GM23338 (cell line): ENCODE data around the gene CCDC150. TPM values are rescaled to one million over a fixed set of nuclear protein-coding genes. Genes with fewer than 3 reads are reported as not detected.

ENCODE experiments used
- ATAC-seq: fragments of 200-7000 bp; cut with Tn5 transposase; 3 replicates; pipeline ENCODE4 v1.9.1; 2020
- DNase-seq: peaks from one replicate; pipeline ENCODE4 v3.0.0-alpha.2; 2015; ENCODE audit warnings: low spot score
- H2AFZ ChIP-seq: fragments of 200-600 bp; sonication (generic); 2 replicates; pipeline ENCODE4 v1.8.0; 2016; ENCODE audit warnings: antibody characterized with exemption, mild to moderate bottlenecking, moderate library complexity
- H3F3A ChIP-seq: fragments of 200-600 bp; sonication (generic); replicated peaks from 2 replicates; pipeline ENCODE4 v1.8.0; 2017; ENCODE audit warnings: antibody characterized with exemption, mixed run types, low read depth
- H3K27ac ChIP-seq: fragments of 200-600 bp; sonication (generic); 2 replicates; pipeline ENCODE4 v1.6.1; 2016; ENCODE audit warnings: low read depth
- H3K27me3 ChIP-seq: fragments of 200-600 bp; sonication (generic); 2 replicates; pipeline ENCODE4 v1.8.0; 2016; ENCODE audit warnings: mild to moderate bottlenecking, mixed run types, moderate library complexity; ENCODE audit not compliant: insufficient read depth
- H3K36me3 ChIP-seq: fragments of 200-600 bp; sonication (generic); 2 replicates; pipeline ENCODE4 v1.8.0; 2016; ENCODE audit warnings: mild to moderate bottlenecking; ENCODE audit not compliant: insufficient read depth
- H3K4me1 ChIP-seq: fragments of 200-600 bp; sonication (generic); 2 replicates; pipeline ENCODE4 v1.8.0; 2016; ENCODE audit warnings: mild to moderate bottlenecking, moderate library complexity; ENCODE audit not compliant: insufficient read depth
- H3K4me2 ChIP-seq: fragments of 200-600 bp; sonication (generic); 2 replicates; pipeline ENCODE4 v1.7.1; 2017; ENCODE audit warnings: mixed run types
- H3K4me3 ChIP-seq: fragments of 200-600 bp; sonication (generic); 2 replicates; pipeline ENCODE4 v1.6.1; 2016; ENCODE audit warnings: mixed run types
- H3K79me2 ChIP-seq: fragments of 200-600 bp; sonication (generic); replicated peaks from 2 replicates; pipeline ENCODE4 v1.8.0; 2017; ENCODE audit warnings: mild to moderate bottlenecking; ENCODE audit not compliant: insufficient read depth
- H3K9me2 ChIP-seq: fragments of 200-600 bp; sonication (generic); 2 replicates; pipeline ENCODE4 v1.8.0; 2017; ENCODE audit not compliant: insufficient read depth
- H4K20me1 ChIP-seq: fragments of 200-600 bp; sonication (generic); replicated peaks from 2 replicates; pipeline ENCODE4 v1.8.0; 2017; ENCODE audit warnings: mild to moderate bottlenecking; ENCODE audit not compliant: insufficient read depth
- H3K27ac Mint-ChIP-seq: 2 replicates; pipeline ENCODE4 v1.8.0; 2020; ENCODE audit warnings: inconsistent platforms, mild to moderate bottlenecking, moderate library complexity, mixed read lengths
- H3K27me3 Mint-ChIP-seq: 3 replicates; pipeline ENCODE4 v1.8.0; 2022; ENCODE audit warnings: low read depth, mild to moderate bottlenecking, moderate library complexity, mixed read lengths, inconsistent platforms; ENCODE audit not compliant: insufficient read depth, poor library complexity
- H3K36me3 Mint-ChIP-seq: 3 replicates; pipeline ENCODE4 v1.8.0; 2021; ENCODE audit warnings: low read depth, mild to moderate bottlenecking, inconsistent platforms, moderate library complexity, mixed read lengths
- H3K4me1 Mint-ChIP-seq: 3 replicates; pipeline ENCODE4 v1.8.0; 2020; ENCODE audit warnings: mild to moderate bottlenecking, inconsistent platforms, mixed read lengths
- H3K4me3 Mint-ChIP-seq: 3 replicates; pipeline ENCODE4 v1.8.0; 2021; ENCODE audit warnings: moderate library complexity, mild to moderate bottlenecking, inconsistent platforms, mixed read lengths
- H3K9me3 Mint-ChIP-seq: 3 replicates; pipeline ENCODE4 v1.8.0; 2020; ENCODE audit warnings: moderate library complexity, mild to moderate bottlenecking, inconsistent platforms, mixed read lengths
- POLR2AphosphoS5 ChIP-seq: IDR thresholded peaks from 2 replicates; pipeline ENCODE4 v1.6.1; 2016; ENCODE audit warnings: antibody characterized with exemption, low read depth
- ZNF114 ChIP-seq: fragments of 250-450 bp; sonication (Bioruptor Pico); IDR thresholded peaks from 2 replicates; pipeline ENCODE4 v1.5.0; 2020; ENCODE audit warnings: mild to moderate bottlenecking, moderate library complexity
- ZNF331 ChIP-seq: fragments of 250-450 bp; sonication (Bioruptor Pico); IDR thresholded peaks from 2 replicates; pipeline ENCODE4 v1.5.0; 2020; ENCODE audit warnings: low read depth, mild to moderate bottlenecking, moderate library complexity
- polyA plus RNA-seq: library from polyadenylated mRNA; unstranded; fragments of >200 nt; fragmentation: Nextera tagmentation; extraction: Ambion mirVana; gene quantifications from 2 replicates; pipeline ENCODE4 v1.2.1, GENCODE V29; 2016
- total RNA-seq: library from RNA; depleted of rRNA; stranded (reverse); fragments of >200 nt; shearing (Covaris generic); gene quantifications from 2 replicates; pipeline ENCODE4 v1.2.3, GENCODE V29; 2014
- TF ChIP-seq, protein P1 (sequence below): fragments of 250-450 bp; sonication (Bioruptor Pico); IDR thresholded peaks from 2 replicates; pipeline ENCODE4 v1.5.0; 2020; ENCODE audit warnings: mild to moderate bottlenecking, moderate library complexity
- TF ChIP-seq, protein P2 (sequence below), 2 experiments: fragments of 200-600 bp in 1 of 2; sonication (generic) in 1 of 2; conservative IDR thresholded peaks; 2 replicates each; pipeline versions ENCODE4 v1.5.1 to v1.6.1; 2016 to 2017; ENCODE audit warnings: antibody characterized with exemption in 2 of 2, low read depth in 2 of 2, mild to moderate bottlenecking in 2 of 2, moderate library complexity in 1 of 2
- TF ChIP-seq, protein P3 (sequence below): IDR thresholded peaks from one replicate; pipeline ENCODE4 v1.6.1; 2018; ENCODE audit warnings: antibody characterized with exemption; ENCODE audit not compliant: unreplicated experiment

Gene CCDC150
- total and polyA plus RNA-seq, 2 experiments from 2014 or later, result 56.3 to 68.3 TPM

GRCh38 chr2:196609806-196610205, 29.7 kb upstream of the CCDC150 start:
- Histone ChIP-seq H3K4me3 (no peak overlapping the region), H3K36me3 (no peaks in the 10 kb centered on the region), H2AFZ (no peak overlapping the region), H3K27me3 (no peaks in the 10 kb centered on the region), H4K20me1 (no peaks in the 10 kb centered on the region), H3K27ac (no peak overlapping the region), H3K4me1 (no peaks in the 10 kb centered on the region), H3K9me2 (no peaks in the 10 kb centered on the region), H3K4me2 (no peak overlapping the region), H3K79me2 (no peaks in the 10 kb centered on the region), H3F3A (no peaks in the 10 kb centered on the region)
- Mint-ChIP-seq H3K4me1 (peaks cover 2% of the 10 kb centered on the region; the same call in 2 of the 3 replicates), H3K27ac (no peak overlapping the region), H3K4me3 (no peak overlapping the region), H3K9me3 (no peaks in the 10 kb centered on the region), H3K36me3 (no peaks in the 10 kb centered on the region), H3K27me3 (peaks cover 3% of the 10 kb centered on the region)
- ATAC-seq, result no peak
- TF ChIP-seq ZNF114 (CRISPR knock-in tag), result no peak
- TF ChIP-seq, protein P1, sequence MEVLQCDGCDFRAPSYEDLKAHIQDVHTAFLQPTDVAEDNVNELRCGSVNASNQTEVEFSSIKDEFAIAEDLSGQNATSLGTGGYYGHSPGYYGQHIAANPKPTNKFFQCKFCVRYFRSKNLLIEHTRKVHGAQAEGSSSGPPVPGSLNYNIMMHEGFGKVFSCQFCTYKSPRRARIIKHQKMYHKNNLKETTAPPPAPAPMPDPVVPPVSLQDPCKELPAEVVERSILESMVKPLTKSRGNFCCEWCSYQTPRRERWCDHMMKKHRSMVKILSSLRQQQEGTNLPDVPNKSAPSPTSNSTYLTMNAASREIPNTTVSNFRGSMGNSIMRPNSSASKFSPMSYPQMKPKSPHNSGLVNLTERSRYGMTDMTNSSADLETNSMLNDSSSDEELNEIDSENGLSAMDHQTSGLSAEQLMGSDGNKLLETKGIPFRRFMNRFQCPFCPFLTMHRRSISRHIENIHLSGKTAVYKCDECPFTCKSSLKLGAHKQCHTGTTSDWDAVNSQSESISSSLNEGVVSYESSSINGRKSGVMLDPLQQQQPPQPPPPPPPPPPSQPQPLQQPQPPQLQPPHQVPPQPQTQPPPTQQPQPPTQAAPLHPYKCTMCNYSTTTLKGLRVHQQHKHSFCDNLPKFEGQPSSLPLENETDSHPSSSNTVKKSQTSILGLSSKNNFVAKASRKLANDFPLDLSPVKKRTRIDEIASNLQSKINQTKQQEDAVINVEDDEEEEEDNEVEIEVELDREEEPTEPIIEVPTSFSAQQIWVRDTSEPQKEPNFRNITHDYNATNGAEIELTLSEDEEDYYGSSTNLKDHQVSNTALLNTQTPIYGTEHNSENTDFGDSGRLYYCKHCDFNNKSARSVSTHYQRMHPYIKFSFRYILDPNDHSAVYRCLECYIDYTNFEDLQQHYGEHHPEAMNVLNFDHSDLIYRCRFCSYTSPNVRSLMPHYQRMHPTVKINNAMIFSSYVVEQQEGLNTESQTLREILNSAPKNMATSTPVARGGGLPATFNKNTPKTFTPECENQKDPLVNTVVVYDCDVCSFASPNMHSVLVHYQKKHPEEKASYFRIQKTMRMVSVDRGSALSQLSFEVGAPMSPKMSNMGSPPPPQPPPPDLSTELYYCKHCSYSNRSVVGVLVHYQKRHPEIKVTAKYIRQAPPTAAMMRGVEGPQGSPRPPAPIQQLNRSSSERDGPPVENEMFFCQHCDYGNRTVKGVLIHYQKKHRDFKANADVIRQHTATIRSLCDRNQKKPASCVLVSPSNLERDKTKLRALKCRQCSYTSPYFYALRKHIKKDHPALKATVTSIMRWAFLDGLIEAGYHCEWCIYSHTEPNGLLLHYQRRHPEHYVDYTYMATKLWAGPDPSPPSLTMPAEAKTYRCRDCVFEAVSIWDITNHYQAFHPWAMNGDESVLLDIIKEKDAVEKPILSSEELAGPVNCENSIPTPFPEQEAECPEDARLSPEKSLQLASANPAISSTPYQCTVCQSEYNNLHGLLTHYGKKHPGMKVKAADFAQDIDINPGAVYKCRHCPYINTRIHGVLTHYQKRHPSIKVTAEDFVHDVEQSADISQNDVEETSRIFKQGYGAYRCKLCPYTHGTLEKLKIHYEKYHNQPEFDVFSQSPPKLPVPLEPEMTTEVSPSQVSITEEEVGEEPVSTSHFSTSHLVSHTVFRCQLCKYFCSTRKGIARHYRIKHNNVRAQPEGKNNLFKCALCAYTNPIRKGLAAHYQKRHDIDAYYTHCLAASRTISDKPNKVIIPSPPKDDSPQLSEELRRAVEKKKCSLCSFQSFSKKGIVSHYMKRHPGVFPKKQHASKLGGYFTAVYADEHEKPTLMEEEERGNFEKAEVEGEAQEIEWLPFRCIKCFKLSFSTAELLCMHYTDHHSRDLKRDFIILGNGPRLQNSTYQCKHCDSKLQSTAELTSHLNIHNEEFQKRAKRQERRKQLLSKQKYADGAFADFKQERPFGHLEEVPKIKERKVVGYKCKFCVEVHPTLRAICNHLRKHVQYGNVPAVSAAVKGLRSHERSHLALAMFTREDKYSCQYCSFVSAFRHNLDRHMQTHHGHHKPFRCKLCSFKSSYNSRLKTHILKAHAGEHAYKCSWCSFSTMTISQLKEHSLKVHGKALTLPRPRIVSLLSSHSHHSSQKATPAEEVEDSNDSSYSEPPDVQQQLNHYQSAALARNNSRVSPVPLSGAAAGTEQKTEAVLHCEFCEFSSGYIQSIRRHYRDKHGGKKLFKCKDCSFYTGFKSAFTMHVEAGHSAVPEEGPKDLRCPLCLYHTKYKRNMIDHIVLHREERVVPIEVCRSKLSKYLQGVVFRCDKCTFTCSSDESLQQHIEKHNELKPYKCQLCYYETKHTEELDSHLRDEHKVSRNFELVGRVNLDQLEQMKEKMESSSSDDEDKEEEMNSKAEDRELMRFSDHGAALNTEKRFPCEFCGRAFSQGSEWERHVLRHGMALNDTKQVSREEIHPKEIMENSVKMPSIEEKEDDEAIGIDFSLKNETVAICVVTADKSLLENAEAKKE (CRISPR knock-in tag), result no peak
- TF ChIP-seq, protein P2, sequence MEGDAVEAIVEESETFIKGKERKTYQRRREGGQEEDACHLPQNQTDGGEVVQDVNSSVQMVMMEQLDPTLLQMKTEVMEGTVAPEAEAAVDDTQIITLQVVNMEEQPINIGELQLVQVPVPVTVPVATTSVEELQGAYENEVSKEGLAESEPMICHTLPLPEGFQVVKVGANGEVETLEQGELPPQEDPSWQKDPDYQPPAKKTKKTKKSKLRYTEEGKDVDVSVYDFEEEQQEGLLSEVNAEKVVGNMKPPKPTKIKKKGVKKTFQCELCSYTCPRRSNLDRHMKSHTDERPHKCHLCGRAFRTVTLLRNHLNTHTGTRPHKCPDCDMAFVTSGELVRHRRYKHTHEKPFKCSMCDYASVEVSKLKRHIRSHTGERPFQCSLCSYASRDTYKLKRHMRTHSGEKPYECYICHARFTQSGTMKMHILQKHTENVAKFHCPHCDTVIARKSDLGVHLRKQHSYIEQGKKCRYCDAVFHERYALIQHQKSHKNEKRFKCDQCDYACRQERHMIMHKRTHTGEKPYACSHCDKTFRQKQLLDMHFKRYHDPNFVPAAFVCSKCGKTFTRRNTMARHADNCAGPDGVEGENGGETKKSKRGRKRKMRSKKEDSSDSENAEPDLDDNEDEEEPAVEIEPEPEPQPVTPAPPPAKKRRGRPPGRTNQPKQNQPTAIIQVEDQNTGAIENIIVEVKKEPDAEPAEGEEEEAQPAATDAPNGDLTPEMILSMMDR (conservative IDR thresholded peaks at IDR 0.05; ENCODE audit: low read depth in 2 of 2), result no peak
- no peak for TF ChIP-seq ZNF331
- TF ChIP-seq POLR2AphosphoS5, result no peak
- TF ChIP-seq, protein P3, sequence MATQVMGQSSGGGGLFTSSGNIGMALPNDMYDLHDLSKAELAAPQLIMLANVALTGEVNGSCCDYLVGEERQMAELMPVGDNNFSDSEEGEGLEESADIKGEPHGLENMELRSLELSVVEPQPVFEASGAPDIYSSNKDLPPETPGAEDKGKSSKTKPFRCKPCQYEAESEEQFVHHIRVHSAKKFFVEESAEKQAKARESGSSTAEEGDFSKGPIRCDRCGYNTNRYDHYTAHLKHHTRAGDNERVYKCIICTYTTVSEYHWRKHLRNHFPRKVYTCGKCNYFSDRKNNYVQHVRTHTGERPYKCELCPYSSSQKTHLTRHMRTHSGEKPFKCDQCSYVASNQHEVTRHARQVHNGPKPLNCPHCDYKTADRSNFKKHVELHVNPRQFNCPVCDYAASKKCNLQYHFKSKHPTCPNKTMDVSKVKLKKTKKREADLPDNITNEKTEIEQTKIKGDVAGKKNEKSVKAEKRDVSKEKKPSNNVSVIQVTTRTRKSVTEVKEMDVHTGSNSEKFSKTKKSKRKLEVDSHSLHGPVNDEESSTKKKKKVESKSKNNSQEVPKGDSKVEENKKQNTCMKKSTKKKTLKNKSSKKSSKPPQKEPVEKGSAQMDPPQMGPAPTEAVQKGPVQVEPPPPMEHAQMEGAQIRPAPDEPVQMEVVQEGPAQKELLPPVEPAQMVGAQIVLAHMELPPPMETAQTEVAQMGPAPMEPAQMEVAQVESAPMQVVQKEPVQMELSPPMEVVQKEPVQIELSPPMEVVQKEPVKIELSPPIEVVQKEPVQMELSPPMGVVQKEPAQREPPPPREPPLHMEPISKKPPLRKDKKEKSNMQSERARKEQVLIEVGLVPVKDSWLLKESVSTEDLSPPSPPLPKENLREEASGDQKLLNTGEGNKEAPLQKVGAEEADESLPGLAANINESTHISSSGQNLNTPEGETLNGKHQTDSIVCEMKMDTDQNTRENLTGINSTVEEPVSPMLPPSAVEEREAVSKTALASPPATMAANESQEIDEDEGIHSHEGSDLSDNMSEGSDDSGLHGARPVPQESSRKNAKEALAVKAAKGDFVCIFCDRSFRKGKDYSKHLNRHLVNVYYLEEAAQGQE, result no peak
- DNase-seq, result no peak
